B cell (primary cell): ENCODE data around the gene CDC42BPB. TPM values are rescaled to one million over a fixed set of nuclear protein-coding genes. Genes with fewer than 3 reads are reported as not detected.

Source experiments
- ATAC-seq: fragments of 200-7000 bp; cut with Tn5 transposase; one replicate; pipeline ENCODE4 v1.10.0; 2021; ENCODE audit warnings: low read depth, mild to moderate bottlenecking, moderate number of reproducible peaks, moderate library complexity
- CTCF ChIA-PET: fragments of 350-600 bp; sonication (Branson Sonifier 250); formaldehyde crosslinking; loops from one replicate; lab custom pipeline; 2021; ENCODE audit warnings: antibody characterized with exemption, inconsistent platforms; lab: Charles Lee
- POLR2A ChIA-PET: fragments of 350-600 bp; sonication (Branson Sonifier 250); formaldehyde crosslinking; loops from one replicate; lab custom pipeline; 2021; ENCODE audit warnings: antibody characterized with exemption; lab: Charles Lee
- DNase-seq: peaks from one replicate; pipeline ENCODE4 v3.0.0; 2013
- H2AFZ ChIP-seq: 2 replicates; pipeline ENCODE4 v1.6.1; 2012; ENCODE audit warnings: mild to moderate bottlenecking, low read depth, low read length; ENCODE audit not compliant: insufficient read depth, poor library complexity, severe bottlenecking
- H3K27ac ChIP-seq, 2 donors: 1 replicate in 1 of 2; 2 replicates in 1 of 2; pipeline ENCODE4 v1.5.1; 2012 to 2013; ENCODE audit warnings: low read length in 2 of 2, mild to moderate bottlenecking in 2 of 2, moderate library complexity in 1 of 2
- H3K27me3 ChIP-seq, 4 experiments: fragments of 200-600 bp in 1 of 4; sonication (generic) in 1 of 4; replicated peaks in 1 of 4; 1 replicate in 2 of 4; 2 replicates in 2 of 4; pipeline versions ENCODE4 v1.6.1 to v1.7.0; 2013 to 2016; ENCODE audit warnings: low read length in 3 of 4, mild to moderate bottlenecking in 2 of 4, mixed read lengths in 1 of 4, moderate library complexity in 1 of 4; ENCODE audit not compliant: insufficient read depth in 4 of 4, control insufficient read depth in 3 of 4; ENCODE audit errors: control extremely low read depth in 1 of 4
- H3K36me3 ChIP-seq, 2 experiments: replicated peaks in 1 of 2; 1 replicate in 1 of 2; 2 replicates in 1 of 2; pipeline versions ENCODE4 v1.6.1 to v1.7.1; 2013; ENCODE audit warnings: low read length in 1 of 2; ENCODE audit not compliant: insufficient read depth in 2 of 2, control insufficient read depth in 1 of 2; ENCODE audit errors: control extremely low read depth in 1 of 2, extremely low read depth in 1 of 2
- H3K4me1 ChIP-seq, 2 donors: fragments of 200-600 bp in 1 of 2; sonication (generic) in 1 of 2; 1 replicate in 1 of 2; 2 replicates in 1 of 2; pipeline versions ENCODE4 v1.5.1 to v1.6.1; 2013 to 2017; ENCODE audit warnings: low read length in 2 of 2; ENCODE audit not compliant: control insufficient read depth in 2 of 2, insufficient read depth in 2 of 2
- H3K4me2 ChIP-seq: replicated peaks from 2 replicates; pipeline ENCODE3; 2012; ENCODE audit warnings: mild to moderate bottlenecking, low read depth, low read length; ENCODE audit not compliant: poor library complexity, severe bottlenecking
- H3K4me3 ChIP-seq, 5 experiments: fragments of 200-600 bp in 1 of 5; sonication (generic) in 1 of 5; 1 replicate in 3 of 5; 2 replicates in 2 of 5; pipeline versions ENCODE4 v1.5.1 to v1.7.0; 2011 to 2016; ENCODE audit warnings: low read length in 4 of 5, mild to moderate bottlenecking in 4 of 5, low read depth in 2 of 5, control low read depth in 1 of 5, moderate library complexity in 1 of 5; ENCODE audit not compliant: insufficient read depth in 1 of 5; ENCODE audit errors: control extremely low read depth in 1 of 5, extremely low read depth in 1 of 5
- H3K79me2 ChIP-seq: fragments of 200-600 bp; sonication (generic); one replicate; pipeline ENCODE4 v1.6.0; 2016; ENCODE audit warnings: low read length; ENCODE audit not compliant: control insufficient read depth, insufficient read depth
- H3K9ac ChIP-seq: fragments of 200-600 bp; sonication (generic); 2 replicates; pipeline ENCODE4 v1.6.1; 2017; ENCODE audit warnings: mild to moderate bottlenecking, low read length, moderate library complexity
- H3K9me3 ChIP-seq, 3 donors: one replicate each; pipeline versions ENCODE4 v1.6.1 to v1.7.1; 2013; ENCODE audit warnings: low read length in 2 of 3; ENCODE audit not compliant: control insufficient read depth in 2 of 3, insufficient read depth in 1 of 3; ENCODE audit errors: control extremely low read depth in 1 of 3
- H4K20me1 ChIP-seq: 2 replicates; pipeline ENCODE4 v1.6.0; 2012; ENCODE audit warnings: mild to moderate bottlenecking, low read length; ENCODE audit not compliant: insufficient read depth, control insufficient read depth, poor library complexity, severe bottlenecking
- H3K27ac Mint-ChIP-seq: one replicate; pipeline ENCODE4 v1.8.0; 2021; ENCODE audit warnings: mixed read lengths
- H3K27me3 Mint-ChIP-seq: one replicate; pipeline ENCODE4 v1.8.0; 2021; ENCODE audit warnings: mixed read lengths
- H3K4me1 Mint-ChIP-seq: one replicate; pipeline ENCODE4 v1.8.0; 2021; ENCODE audit warnings: mixed read lengths
- H3K4me3 Mint-ChIP-seq: one replicate; pipeline ENCODE4 v1.8.0; 2021; ENCODE audit warnings: mixed read lengths
- H3K9me3 Mint-ChIP-seq: one replicate; pipeline ENCODE4 v1.8.0; 2022; ENCODE audit warnings: mixed read lengths; ENCODE audit not compliant: insufficient read depth
- CTCF ChIP-seq: fragments of 200-600 bp; IDR thresholded peaks from one replicate; pipeline ENCODE4 v1.8.0; 2022; ENCODE audit warnings: antibody characterized with exemption, mild to moderate bottlenecking
- EZH2 ChIP-seq: IDR thresholded peaks from 2 replicates; pipeline ENCODE4 v1.6.1; 2012; ENCODE audit warnings: borderline replicate concordance, low read depth, mild to moderate bottlenecking, moderate library complexity, low read length; ENCODE audit not compliant: insufficient read depth, poor library complexity, severe bottlenecking
- WGBS: methylation state at CpG from one replicate; pipeline ENCODE4 v1.1.5; 2013; ENCODE audit warnings: missing lambda C conversion rate; ENCODE audit not compliant: insufficient coverage; 5-methylcytosine and 5-hydroxymethylcytosine counted together
- intact Hi-C: fragments of 100-400 bp; cut with micrococcal nuclease; formaldehyde crosslinking; loops from one replicate; pipeline ENCODE4 v1.10.0; 2022
- polyA plus RNA-seq: library from polyadenylated mRNA; depleted of rRNA; stranded (reverse); fragments of >200 nt; gene quantifications from 2 replicates; pipeline ENCODE4 v1.2.3, GENCODE V29; 2012
- total RNA-seq, 2 donors: library from RNA; stranded (reverse); fragments of 120-200 nt in 1 of 2; gene quantifications; 1 replicate in 1 of 2; 2 replicates in 1 of 2; pipeline versions ENCODE4 v1.2.3 to v1.2.4, GENCODE V29; 2013 to 2022

The CDC42BPB gene
- total and polyA plus RNA-seq, 2 donors (not counting 1 experiment from before 2014, with no cell fraction given), result 23.9 to 52.5 TPM

GRCh38 chr14:103095210-103095778, 37.9 kb upstream of the CDC42BPB start:
- H3K27ac ChIP-seq, result no peak overlapping the region
- POLR2A ChIA-PET, result no interaction called here
- no peaks in the 10 kb centered on the region for H4K20me1 ChIP-seq
- H3K27me3 Mint-ChIP-seq, result peaks cover 4% of the 10 kb centered on the region
- TF ChIP-seq EZH2, result no peak
- no peak for TF ChIP-seq CTCF
- H3K9ac ChIP-seq, result no peak overlapping the region
- H3K9me3 ChIP-seq, result no peaks in the 10 kb centered on the region
- peaks cover 14 to 21% of the 10 kb centered on the region in 2 donors for H3K4me1 ChIP-seq
- no peak overlapping the region for H3K27ac Mint-ChIP-seq
- peaks cover 0 to 18% (median 1%) of the 10 kb centered on the region in 4 experiments for H3K27me3 ChIP-seq
- no peaks in the 10 kb centered on the region for H3K79me2 ChIP-seq
- CTCF ChIA-PET, result interaction anchor here (1.4 to 3.5 kb wide), 2 partner anchors 9 to 402 kb away, joined by 4 to 40 read pairs; no protein-coding TSS in a partner anchor
- no peak overlapping the region for H3K4me3 ChIP-seq
- H3K36me3 ChIP-seq, result no peaks in the 10 kb centered on the region
- H2AFZ ChIP-seq, result no peak overlapping the region
- no peak for DNase-seq
- H3K4me2 ChIP-seq, result no peak overlapping the region
- intact Hi-C loops, result no loop called here
- no peak overlapping the region for H3K4me3 Mint-ChIP-seq
- H3K9me3 Mint-ChIP-seq, result no peaks in the 10 kb centered on the region
- WGBS, result 94% methylated on average over 11 of the region's 11 CpGs
- H3K4me1 Mint-ChIP-seq, result peaks cover 6% of the 10 kb centered on the region
- no peak for ATAC-seq

- peaks cover 0 to 18% (median 1%) of the 10 kb centered on the region in 4 experiments for H3K27me3 ChIP-seq
- Mint-ChIP-seq H3K27ac (no peak within 1 kb of the TSS), H3K4me3 (no peak within 1 kb of the TSS), H3K4me1 (peaks cover 2% of the 10 kb centered on the region), H3K27me3 (peaks cover 4% of the 10 kb centered on the region), H3K9me3 (no peaks in the 10 kb centered on the region)
- TF ChIP-seq CTCF (no peak), EZH2 (no peak)
- WGBS, result 73% methylated on average over 22 of the region's 23 CpGs
- no peaks in the 10 kb centered on the region for H3K9me3 ChIP-seq
- H3K36me3 ChIP-seq, result no peaks in the 10 kb centered on the region
- intact Hi-C loops, result loop anchor here (5.0 kb wide), 1 partner anchor 502 kb away; the partner anchor contains the start of gene RCOR1
- H3K79me2 ChIP-seq, result no peaks in the 10 kb centered on the region
- H2AFZ ChIP-seq, result no peak within 1 kb of the TSS
- ATAC-seq, result no peak
- ChIA-PET POLR2A (no interaction called here), CTCF (interaction anchor here (3.5 kb wide), 1 partner anchor 10 kb away, joined by 40 read pairs; no protein-coding TSS in a partner anchor)
- H3K4me3 ChIP-seq, result no peak within 1 kb of the TSS
- H3K27ac ChIP-seq, result no peak within 1 kb of the TSS
- peaks cover 10 to 15% of the 10 kb centered on the region in 2 donors for H3K4me1 ChIP-seq
- H3K9ac ChIP-seq, result no peak within 1 kb of the TSS
- H4K20me1 ChIP-seq, result no peaks in the 10 kb centered on the region
- no peak within 1 kb of the TSS for H3K4me2 ChIP-seq
- no peak for DNase-seq
Observed at GRCh38 chr14:103094406-103095209, 37.3 kb upstream of the CDC42BPB start, which contains the start of gene EXOC3L4. Gene EXOC3L4 (plus strand): TSS chr14:103094725. CDS start chr14:103100220, 5,495 bp downstream.
